Kidney epithelial cell (primary cell): Measurements from ENCODE around the gene GRIN2C. TPM values are rescaled to one million over a fixed set of nuclear protein-coding genes. Genes with fewer than 3 reads are reported as not detected.

Source experiments
- DNase-seq: peaks from one replicate; pipeline ENCODE4 v3.0.0-alpha.2; 2010; ENCODE audit warnings: low read depth
- H3K27me3 ChIP-seq: 2 replicates; pipeline ENCODE4 v1.6.0; 2011; ENCODE audit warnings: low read length; ENCODE audit not compliant: control insufficient read depth, insufficient read depth
- H3K36me3 ChIP-seq: 2 replicates; pipeline ENCODE4 v1.5.1; 2011; ENCODE audit warnings: low read length; ENCODE audit not compliant: control insufficient read depth, insufficient read depth
- H3K4me3 ChIP-seq: 2 replicates; pipeline ENCODE4 v1.5.1; 2011; ENCODE audit warnings: low read depth, mild to moderate bottlenecking, control low read depth, low read length
- CTCF ChIP-seq: IDR thresholded peaks from 2 replicates; pipeline ENCODE4 v1.5.1; 2011; ENCODE audit warnings: mild to moderate bottlenecking, moderate library complexity, low read length, control low read depth, inconsistent platforms; ENCODE audit not compliant: insufficient read depth, poor library complexity, severe bottlenecking
- total RNA-seq: library from RNA; depleted of rRNA; stranded (reverse); fragments of >200 nt; gene quantifications from 2 replicates; pipeline ENCODE4 v1.2.3, GENCODE V29; 2015

Gene GRIN2C
- total RNA-seq, 1 donor from 2014 or later: not detected

- no peak for TF ChIP-seq CTCF
- H3K27me3 ChIP-seq: no peaks in the 10 kb centered on the region
- no peak for DNase-seq
- no peaks in the 10 kb centered on the region for H3K36me3 ChIP-seq
- H3K4me3 ChIP-seq: no peak overlapping the region
Measured at GRCh38 chr17:74801896-74802295, 57.8 kb downstream of the GRIN2C start.

GRCh38 chr17:74800531-74800930, 59.2 kb downstream of the GRIN2C start:
- no peak for DNase-seq

GRCh38 chr17:74799097-74799496, 60.6 kb downstream of the GRIN2C start:
- Histone ChIP-seq H3K36me3 (no peaks in the 10 kb centered on the region), H3K27me3 (no peaks in the 10 kb centered on the region), H3K4me3 (no peak overlapping the region)
- TF ChIP-seq CTCF: no peak
- no peak for DNase-seq

More at GRCh38 chr17:74800531-74800930, 59.2 kb downstream of the GRIN2C start:
- Histone ChIP-seq H3K4me3 (no peak overlapping the region), H3K36me3 (no peaks in the 10 kb centered on the region), H3K27me3 (no peaks in the 10 kb centered on the region)
- TF ChIP-seq CTCF: no peak

GRCh38 chr17:74798239-74798707, 61.4 kb downstream of the GRIN2C start:
- H3K36me3 ChIP-seq: no peaks in the 10 kb centered on the region
- H3K4me3 ChIP-seq: no peak overlapping the region
- no peak for DNase-seq
- no peaks in the 10 kb centered on the region for H3K27me3 ChIP-seq
- no peak for TF ChIP-seq CTCF

GRCh38 chr17:74797824-74798223, 61.9 kb downstream of the GRIN2C start:
- no peak overlapping the region for H3K4me3 ChIP-seq
- no peak for TF ChIP-seq CTCF
- no peaks in the 10 kb centered on the region for H3K27me3 ChIP-seq
- no peaks in the 10 kb centered on the region for H3K36me3 ChIP-seq
- no peak for DNase-seq

- Histone ChIP-seq H3K36me3 (no peaks in the 10 kb centered on the region), H3K27me3 (no peaks in the 10 kb centered on the region), H3K4me3 (no peak overlapping the region)
- DNase-seq: no peak
- TF ChIP-seq CTCF: no peak
Measured at GRCh38 chr17:74796866-74797265, 62.8 kb downstream of the GRIN2C start.
